Left ventricle myocardium inferior (tissue), 1 donor: ENCODE data around the gene CRKL. TPM values are rescaled to one million over a fixed set of nuclear protein-coding genes. Genes with fewer than 3 reads are reported as not detected.

ENCODE experiments used
- DNase-seq: peaks from one replicate; pipeline ENCODE4 v3.0.0-alpha.2; 2020
- H3K27ac ChIP-seq: fragments of 200-600 bp; replicated peaks from 2 replicates; pipeline ENCODE4 v1.8.0; 2021
- H3K27me3 ChIP-seq: fragments of 200-600 bp; 2 replicates; pipeline ENCODE4 v1.8.0; 2021; ENCODE audit warnings: low read depth
- H3K36me3 ChIP-seq: fragments of 200-600 bp; 2 replicates; pipeline ENCODE4 v1.8.0; 2021
- H3K4me1 ChIP-seq: fragments of 200-600 bp; 2 replicates; pipeline ENCODE4 v1.8.0; 2021
- H3K4me3 ChIP-seq: fragments of 200-600 bp; 2 replicates; pipeline ENCODE4 v1.8.0; 2021; ENCODE audit warnings: mild to moderate bottlenecking, moderate library complexity
- H3K9me3 ChIP-seq: fragments of 200-600 bp; replicated peaks from 2 replicates; pipeline ENCODE4 v1.8.0; 2021
- CTCF ChIP-seq: fragments of 200-600 bp; IDR thresholded peaks from 2 replicates; pipeline ENCODE4 v1.8.0; 2021; ENCODE audit warnings: antibody characterized with exemption, mild to moderate bottlenecking, borderline replicate concordance
- intact Hi-C: fragments of 100-400 bp; cut with micrococcal nuclease; formaldehyde crosslinking; loops from one replicate; pipeline ENCODE4 v1.11.0; 2022
- total RNA-seq: library from RNA; stranded (reverse); fragmentation: NEBNext Ultra II Directional; extraction: Animal tissue kit (Norgen Biotek cat#: 25700); gene quantifications from one replicate; pipeline ENCODE4 v1.2.1, GENCODE V29; 2021
- donor health status: DM: no; HTN: yes; CAD: no; lungs with severe emphysema.

The CRKL gene
- total RNA-seq, 1 donor from 2014 or later, result 52.6 TPM

GRCh38 chr22:20993304-20994127 lies 76.3 kb downstream of the CRKL start:
- no peak for TF ChIP-seq CTCF
- intact Hi-C loops, result no loop called here
- no peak for DNase-seq

GRCh38 chr22:20994128-20994901 lies 77.1 kb downstream of the CRKL start:
- H3K4me1 ChIP-seq, result peaks cover 2% of the 10 kb centered on the region
- no peak overlapping the region for H3K4me3 ChIP-seq
- H3K36me3 ChIP-seq, result peaks cover 70% of the 10 kb centered on the region
- H3K27ac ChIP-seq, result no peak overlapping the region
- intact Hi-C loops, result no loop called here
- no peak for DNase-seq
- TF ChIP-seq CTCF, result no peak
- H3K27me3 ChIP-seq, result no peaks in the 10 kb centered on the region
- no peaks in the 10 kb centered on the region for H3K9me3 ChIP-seq

More at GRCh38 chr22:20993304-20994127, 76.3 kb downstream of the CRKL start:
- no peak overlapping the region for H3K4me3 ChIP-seq
- peaks cover 65% of the 10 kb centered on the region for H3K36me3 ChIP-seq
- no peaks in the 10 kb centered on the region for H3K27me3 ChIP-seq
- no peak overlapping the region for H3K27ac ChIP-seq
- no peaks in the 10 kb centered on the region for H3K9me3 ChIP-seq
- no peaks in the 10 kb centered on the region for H3K4me1 ChIP-seq

- no peaks in the 10 kb centered on the region for H3K9me3 ChIP-seq
- no peak for TF ChIP-seq CTCF
- no peaks in the 10 kb centered on the region for H3K27me3 ChIP-seq
- H3K27ac ChIP-seq, result no peak overlapping the region
- H3K36me3 ChIP-seq, result peaks cover 76% of the 10 kb centered on the region
- no peak for DNase-seq
- H3K4me3 ChIP-seq, result no peak overlapping the region
- peaks cover 8% of the 10 kb centered on the region for H3K4me1 ChIP-seq
- intact Hi-C loops, result no loop called here
Observed at GRCh38 chr22:20994902-20995241, 77.7 kb downstream of the CRKL start.

GRCh38 chr22:20995329-20996030 lies 78.3 kb downstream of the CRKL start:
- no peaks in the 10 kb centered on the region for H3K9me3 ChIP-seq
- H3K27me3 ChIP-seq, result no peaks in the 10 kb centered on the region
- peaks cover 14% of the 10 kb centered on the region for H3K4me1 ChIP-seq
- H3K36me3 ChIP-seq, result peaks cover 81% of the 10 kb centered on the region
- intact Hi-C loops, result no loop called here
- TF ChIP-seq CTCF, result no peak
- H3K27ac ChIP-seq, result no peak overlapping the region
- H3K4me3 ChIP-seq, result no peak overlapping the region
- no peak for DNase-seq

- Histone ChIP-seq H3K9me3 (no peaks in the 10 kb centered on the region), H3K4me1 (peaks cover 19% of the 10 kb centered on the region), H3K27ac (no peak overlapping the region), H3K4me3 (no peak overlapping the region), H3K36me3 (peaks cover 78% of the 10 kb centered on the region), H3K27me3 (no peaks in the 10 kb centered on the region)
- no peak for TF ChIP-seq CTCF
- intact Hi-C loops, result no loop called here
- DNase-seq, result no peak
Observed at GRCh38 chr22:20996031-20996410, 78.8 kb downstream of the CRKL start.
